Fibroblast of pulmonary artery (primary cell): ENCODE measurements around the gene SYCP3.

Experiments
- DNase-seq: peaks from one replicate; pipeline ENCODE4 v3.0.0-alpha.2; 2010; ENCODE audit warnings: low read depth
- H3K4me3 ChIP-seq: replicated peaks from 2 replicates; pipeline ENCODE4 v1.5.1; 2011; ENCODE audit warnings: low read depth, mild to moderate bottlenecking, control low read depth, low read length, moderate library complexity
- CTCF ChIP-seq: IDR thresholded peaks from 2 replicates; pipeline ENCODE4 v1.5.1; 2011; ENCODE audit warnings: mild to moderate bottlenecking, control low read depth, low read length, inconsistent platforms; ENCODE audit errors: missing control alignments

Gene SYCP3

GRCh38 chr12:101772012-101772775, 32.9 kb upstream of the SYCP3 start:
- no peak for TF ChIP-seq CTCF
- DNase-seq = no peak
- H3K4me3 ChIP-seq = no peak overlapping the region

GRCh38 chr12:101769865-101770264, 30.6 kb upstream of the SYCP3 start:
- DNase-seq = no peak
- H3K4me3 ChIP-seq = no peak overlapping the region
- no peak for TF ChIP-seq CTCF

GRCh38 chr12:101768781-101769180, 29.5 kb upstream of the SYCP3 start:
- no peak for DNase-seq
- no peak for TF ChIP-seq CTCF

GRCh38 chr12:101767537-101767936, 28.3 kb upstream of the SYCP3 start:
- TF ChIP-seq CTCF = no peak
- H3K4me3 ChIP-seq = no peak overlapping the region
- no peak for DNase-seq

More at GRCh38 chr12:101768781-101769180, 29.5 kb upstream of the SYCP3 start:
- no peak overlapping the region for H3K4me3 ChIP-seq

- H3K4me3 ChIP-seq = no peak overlapping the region
- TF ChIP-seq CTCF = no peak
- no peak for DNase-seq
Observed at GRCh38 chr12:101764051-101764792, 25.0 kb upstream of the SYCP3 start.

- DNase-seq = no peak
- no peak overlapping the region for H3K4me3 ChIP-seq
- no peak for TF ChIP-seq CTCF
Observed at GRCh38 chr12:101763246-101763931, 24.1 kb upstream of the SYCP3 start.
